DMS53 treated with DMSO at 0.1 percent for 48 hours (cell line): Measurements from ENCODE around the gene NPY5R.

Experiments
- DNase-seq: peaks from one replicate; lab custom pipeline; 2025; ENCODE audit not compliant: unreplicated experiment; lab: John Stamatoyannopoulos, UW

Gene NPY5R

GRCh38 chr4:163384926-163385325 lies 41.2 kb downstream of the NPY5R start:
- DNase-seq = no peak

GRCh38 chr4:163385466-163385865 lies 41.8 kb downstream of the NPY5R start:
- no peak for DNase-seq

GRCh38 chr4:163391756-163392155 lies 48.1 kb downstream of the NPY5R start:
- DNase-seq = no peak

- DNase-seq = no peak
Measured at GRCh38 chr4:163392328-163392727, 48.6 kb downstream of the NPY5R start.

GRCh38 chr4:163393471-163393870 lies 49.8 kb downstream of the NPY5R start:
- DNase-seq = no peak

GRCh38 chr4:163395055-163395454 lies 51.4 kb downstream of the NPY5R start:
- no peak for DNase-seq

- DNase-seq = peak; percentile 4
Measured at GRCh38 chr4:163395758-163396157, 52.1 kb downstream of the NPY5R start.

GRCh38 chr4:163398238-163398637 lies 54.5 kb downstream of the NPY5R start:
- no peak for DNase-seq

- no peak for DNase-seq
Measured at GRCh38 chr4:163400911-163401310, 57.2 kb downstream of the NPY5R start.
